DMS 273 (cell line): ENCODE measurements around the gene RRH.
"Not testable (repeated sequence)": the region's sequence is repeated elsewhere in the genome, so short reads cannot be mapped to it uniquely, and the experiment has no call there.

Experiments used
- DNase-seq: peaks from one replicate; lab custom pipeline; 2025; ENCODE audit not compliant: unreplicated experiment; lab: John Stamatoyannopoulos, UW

RRH gene

GRCh38 chr4:109827672-109828071 lies at the start of gene RRH:
Gene RRH (plus strand): TSS chr4:109827972. CDS start chr4:109828028, 56 bp downstream.
- no peak for DNase-seq

- not testable (repeated sequence) for DNase-seq
Observed at GRCh38 chr4:109782092-109782491, 45.7 kb upstream of the RRH start.

GRCh38 chr4:109786846-109787245 lies 40.9 kb upstream of the RRH start:
- no peak for DNase-seq

GRCh38 chr4:109787807-109788206 lies 40.0 kb upstream of the RRH start:
- DNase-seq = no peak

GRCh38 chr4:109795059-109795458 lies 32.7 kb upstream of the RRH start:
- no peak for DNase-seq

- no peak for DNase-seq
Observed at GRCh38 chr4:109798866-109799265, 28.9 kb upstream of the RRH start.

- DNase-seq = no peak
Observed at GRCh38 chr4:109801099-109801789, 26.5 kb upstream of the RRH start.

GRCh38 chr4:109801895-109802319 lies 25.9 kb upstream of the RRH start, which contains the start of gene CFI:
Gene CFI (minus strand): TSS chr4:109801999. CDS start chr4:109801971, 28 bp downstream.
- DNase-seq = peak; percentile 13

GRCh38 chr4:109803924-109804571 lies 23.7 kb upstream of the RRH start:
- DNase-seq = peak; percentile 65

GRCh38 chr4:109809655-109810054 lies 18.1 kb upstream of the RRH start:
- no peak for DNase-seq

GRCh38 chr4:109810552-109811387 lies 17.0 kb upstream of the RRH start:
- DNase-seq = no peak

GRCh38 chr4:109811707-109812106 lies 16.1 kb upstream of the RRH start:
- no peak for DNase-seq

- peak; percentile 95 for DNase-seq
Observed at GRCh38 chr4:109815151-109816081, 12.4 kb upstream of the RRH start, which contains the start of gene GAR1. Gene GAR1 (plus strand): TSS chr4:109815762. CDS start chr4:109816165, 403 bp downstream.

- peak; percentile 28 for DNase-seq
Observed at GRCh38 chr4:109816082-109816442, 11.7 kb upstream of the RRH start.

GRCh38 chr4:109816894-109817293 lies 10.9 kb upstream of the RRH start:
- DNase-seq = no peak

- no peak for DNase-seq
Observed at GRCh38 chr4:109818268-109818667, 9.5 kb upstream of the RRH start.

- DNase-seq = peak; percentile 20
Observed at GRCh38 chr4:109820563-109820962, 7.2 kb upstream of the RRH start.

GRCh38 chr4:109821185-109821584 lies 6.6 kb upstream of the RRH start:
- DNase-seq = no peak

GRCh38 chr4:109826719-109827118 lies 1.1 kb upstream of the RRH start:
- DNase-seq = peak; percentile 29

- no peak for DNase-seq
Observed at GRCh38 chr4:109833756-109834155, 6.0 kb downstream of the RRH start.
